Neutrophil (primary cell): ENCODE results near the gene ZBTB7B.
A peak's percentile ranks its signal among the peaks of the same experiment; 100 is the strongest.

Experiments
- H3K27ac ChIP-seq: fragments of 200-600 bp; sonication (generic); 2 replicates; pipeline ENCODE4 v1.5.1; 2016; ENCODE audit warnings: mild to moderate bottlenecking, moderate library complexity
- H3K27me3 ChIP-seq: fragments of 200-600 bp; sonication (generic); 2 replicates; pipeline ENCODE4 v1.6.0; 2016; ENCODE audit warnings: mild to moderate bottlenecking
- H3K36me3 ChIP-seq: fragments of 200-600 bp; sonication (generic); 2 replicates; pipeline ENCODE4 v1.5.1; 2017
- H3K4me1 ChIP-seq, 2 experiments: fragments of 200-600 bp in 1 of 2; sonication (generic) in 1 of 2; 1 replicate in 1 of 2; 2 replicates in 1 of 2; pipeline versions ENCODE4 v1.5.1 to v1.6.1; 2013 to 2016; ENCODE audit warnings: low read depth in 1 of 2, low read length in 1 of 2, mild to moderate bottlenecking in 1 of 2, moderate library complexity in 1 of 2; ENCODE audit not compliant: control insufficient read depth in 1 of 2, insufficient read depth in 1 of 2
- H3K4me3 ChIP-seq, 2 experiments: fragments of 200-600 bp in 1 of 2; sonication (generic) in 1 of 2; 1 replicate in 1 of 2; 2 replicates in 1 of 2; pipeline ENCODE4 v1.5.1; 2013 to 2016; ENCODE audit warnings: low read depth in 1 of 2, low read length in 1 of 2, mild to moderate bottlenecking in 1 of 2, moderate library complexity in 1 of 2
- H3K9me3 ChIP-seq: fragments of 200-600 bp; sonication (generic); 2 replicates; pipeline ENCODE4 v1.5.1; 2016
- CTCF ChIP-seq: fragments of 200-600 bp; sonication (generic); IDR thresholded peaks from 2 replicates; pipeline ENCODE4 v1.5.1; 2016; ENCODE audit warnings: antibody characterized with exemption

The ZBTB7B gene

GRCh38 chr1:154998818-154999570 is 3.6 kb upstream of the ZBTB7B start:
- peak overlapping the region; percentile 97 for H3K27ac ChIP-seq
- H3K4me1 ChIP-seq = peaks cover 40 to 49% of the 10 kb centered on the region in 2 experiments
- no peaks in the 10 kb centered on the region for H3K27me3 ChIP-seq
- peak overlapping the region; percentile 53 to 85 for H3K4me3 ChIP-seq
- H3K36me3 ChIP-seq = no peaks in the 10 kb centered on the region
- H3K9me3 ChIP-seq = no peaks in the 10 kb centered on the region
- peak; percentile 78 for TF ChIP-seq CTCF

GRCh38 chr1:154999571-155000410 is 2.8 kb upstream of the ZBTB7B start:
- Histone ChIP-seq H3K4me1 (peaks cover 48 to 57% of the 10 kb centered on the region in 2 experiments), H3K4me3 (peak overlapping the region; percentile 85 to 100), H3K36me3 (no peaks in the 10 kb centered on the region), H3K9me3 (no peaks in the 10 kb centered on the region), H3K27ac (peak overlapping the region; percentile 97), H3K27me3 (no peaks in the 10 kb centered on the region)
- no peak for TF ChIP-seq CTCF

- H3K4me3 ChIP-seq = peak overlapping the region; percentile 85 to 100
- no peaks in the 10 kb centered on the region for H3K9me3 ChIP-seq
- H3K36me3 ChIP-seq = no peaks in the 10 kb centered on the region
- H3K27ac ChIP-seq = peak overlapping the region; percentile 97
- H3K27me3 ChIP-seq = no peaks in the 10 kb centered on the region
- peaks cover 54 to 63% of the 10 kb centered on the region in 2 experiments for H3K4me1 ChIP-seq
- TF ChIP-seq CTCF = no peak
Observed at GRCh38 chr1:155000411-155000725, 2.2 kb upstream of the ZBTB7B start.

- H3K27ac ChIP-seq = peak overlapping the region; percentile 97
- no peaks in the 10 kb centered on the region for H3K36me3 ChIP-seq
- no peaks in the 10 kb centered on the region for H3K9me3 ChIP-seq
- peaks cover 59 to 68% of the 10 kb centered on the region in 2 experiments for H3K4me1 ChIP-seq
- no peaks in the 10 kb centered on the region for H3K27me3 ChIP-seq
- TF ChIP-seq CTCF = peak; percentile 38
- peak overlapping the region; percentile 85 to 100 for H3K4me3 ChIP-seq
Observed at GRCh38 chr1:155000726-155001424, 1.7 kb upstream of the ZBTB7B start.

GRCh38 chr1:155001425-155001674 is 1.3 kb upstream of the ZBTB7B start:
- H3K9me3 ChIP-seq = no peaks in the 10 kb centered on the region
- TF ChIP-seq CTCF = no peak
- no peaks in the 10 kb centered on the region for H3K27me3 ChIP-seq
- H3K27ac ChIP-seq = peak overlapping the region; percentile 97
- H3K4me1 ChIP-seq = peaks cover 64 to 73% of the 10 kb centered on the region in 2 experiments
- peak overlapping the region; percentile 85 to 100 for H3K4me3 ChIP-seq
- no peaks in the 10 kb centered on the region for H3K36me3 ChIP-seq
